ELF-1 (cell line): Measurements from ENCODE around the gene HECTD4.
"Not testable (repeated sequence)": the region's sequence is repeated elsewhere in the genome, so short reads cannot be mapped to it uniquely, and the experiment has no call there.

Experiments used
- DNase-seq: peaks from one replicate; pipeline ENCODE4 v3.0.0-alpha.2; 2016; ENCODE audit warnings: low read depth, low spot score

Gene HECTD4

DNA sequence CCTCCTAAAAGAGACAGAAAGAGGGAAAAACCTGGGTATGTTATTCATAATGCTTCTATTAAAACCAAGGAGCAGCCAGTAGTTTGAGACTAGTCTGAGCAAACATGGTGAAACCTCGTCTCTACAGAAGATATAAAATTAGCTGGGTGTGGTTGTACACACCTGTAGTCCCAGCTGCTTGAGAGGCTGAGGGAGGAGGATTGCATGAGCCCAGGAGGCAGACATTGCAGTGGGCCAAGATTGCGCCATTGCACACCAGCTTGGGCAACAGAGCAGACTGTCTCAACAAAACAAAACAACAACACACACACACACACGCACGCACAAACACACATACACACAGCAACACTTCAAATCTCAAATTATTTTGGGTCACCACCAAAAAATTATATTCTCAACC, 27.8 kb downstream of the HECTD4 start:
- DNase-seq: no peak

DNA sequence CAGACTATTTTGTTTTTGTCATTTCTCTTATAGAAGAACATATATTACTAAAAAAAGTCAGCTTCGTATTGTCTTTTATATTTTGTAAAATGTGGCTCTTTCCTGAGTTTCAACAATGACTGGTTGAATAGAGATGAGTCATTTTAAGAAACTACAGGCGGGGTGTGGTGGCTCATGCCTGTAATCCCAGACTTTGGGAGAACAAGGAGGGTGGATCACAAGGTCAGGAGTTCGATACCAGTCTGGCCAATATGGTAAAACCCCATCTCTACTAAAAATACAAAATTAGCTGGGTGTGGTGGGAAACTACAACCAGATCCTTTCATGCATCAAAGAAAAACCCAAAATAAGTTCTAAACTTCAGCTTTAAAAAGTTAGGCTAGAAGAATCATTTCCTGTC, 28.8 kb downstream of the HECTD4 start:
- no peak for DNase-seq

DNA sequence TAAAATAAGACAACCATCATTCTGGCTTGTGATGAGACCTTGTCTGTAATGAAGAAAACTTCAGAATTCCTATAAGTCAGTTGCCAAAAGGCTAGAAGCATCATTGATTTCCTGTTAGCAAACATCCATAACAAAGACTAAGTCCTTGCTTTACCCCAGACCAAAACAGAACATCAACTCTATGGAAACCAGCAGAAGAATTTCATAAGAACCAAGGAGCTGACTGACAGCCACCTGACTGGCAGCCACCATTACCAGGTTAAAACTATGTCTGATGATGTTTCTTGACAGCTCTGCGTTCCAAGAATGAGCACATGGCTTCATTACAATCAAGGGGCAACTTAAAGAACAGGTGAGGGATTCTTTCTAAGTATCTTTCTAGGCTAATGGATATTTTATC, 29.3 kb downstream of the HECTD4 start:
- no peak for DNase-seq

DNA sequence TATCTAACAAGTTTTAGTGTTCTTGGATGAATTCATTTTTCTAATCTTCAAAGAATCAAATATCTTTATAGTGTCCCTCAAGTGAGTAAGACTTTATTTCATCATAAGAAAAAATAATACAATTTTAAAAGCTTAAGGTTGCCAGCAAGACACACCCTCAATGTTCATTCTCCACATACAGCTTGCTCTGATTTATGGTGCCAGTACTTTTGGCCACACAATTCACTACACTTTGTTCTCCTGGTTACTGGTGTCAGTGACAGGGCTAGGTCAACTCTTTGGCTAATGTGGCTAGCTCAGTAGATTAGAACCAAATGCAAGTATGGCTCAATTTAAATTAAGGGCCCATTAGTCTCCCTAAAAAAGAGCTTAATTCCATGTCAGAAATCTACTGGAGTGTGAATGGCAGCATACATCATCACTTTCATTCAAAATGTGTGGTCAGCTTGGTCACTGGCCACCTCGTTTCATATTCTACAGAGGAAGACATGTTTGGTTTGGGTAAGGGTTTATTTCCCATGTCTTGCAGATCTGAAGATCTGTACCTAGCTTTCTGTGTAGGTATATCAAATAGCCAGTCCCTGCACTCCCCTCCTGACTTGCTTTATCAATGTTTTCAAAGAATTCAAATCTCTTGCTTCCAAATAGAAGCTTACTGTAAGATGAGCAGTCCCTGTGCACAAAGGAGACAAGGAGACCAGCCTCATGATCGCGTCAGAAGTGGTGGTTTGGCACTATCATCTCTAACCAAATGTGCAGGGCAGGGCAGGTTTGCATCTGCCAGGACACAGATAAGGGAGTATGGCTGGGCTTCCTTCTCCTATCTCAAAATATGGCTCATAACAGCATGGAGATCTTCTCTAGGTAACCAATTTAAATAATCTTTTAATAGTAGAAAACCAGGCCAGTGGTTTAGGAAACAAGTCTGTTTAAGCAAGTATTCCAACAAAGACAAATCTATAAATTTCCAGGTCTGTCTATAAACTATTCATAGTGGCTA, 31.3 kb downstream of the HECTD4 start:
- no peak for DNase-seq

GRCh38 chr12:112349431-112349830, 32.8 kb downstream of the HECTD4 start:
- no peak for DNase-seq

DNA sequence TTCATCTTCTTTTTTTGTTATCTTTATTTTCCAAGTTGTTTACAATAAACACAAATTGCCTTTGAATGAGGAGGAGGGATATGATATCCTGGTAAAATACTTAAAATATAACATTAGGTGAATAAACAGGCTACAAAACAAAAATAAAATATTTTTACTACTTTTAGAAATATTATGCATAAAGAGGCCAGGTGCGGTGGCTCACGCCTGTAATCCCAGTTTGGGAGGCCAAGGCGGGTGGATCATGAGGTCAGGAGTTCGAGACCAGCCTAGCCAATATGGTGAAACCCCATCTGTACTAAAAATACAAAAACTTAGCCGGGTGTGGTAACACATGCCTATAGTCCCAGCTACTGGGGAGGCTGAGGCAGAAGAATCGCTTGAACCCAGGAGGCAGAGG, 33.3 kb downstream of the HECTD4 start:
- DNase-seq: not testable (repeated sequence)

DNA sequence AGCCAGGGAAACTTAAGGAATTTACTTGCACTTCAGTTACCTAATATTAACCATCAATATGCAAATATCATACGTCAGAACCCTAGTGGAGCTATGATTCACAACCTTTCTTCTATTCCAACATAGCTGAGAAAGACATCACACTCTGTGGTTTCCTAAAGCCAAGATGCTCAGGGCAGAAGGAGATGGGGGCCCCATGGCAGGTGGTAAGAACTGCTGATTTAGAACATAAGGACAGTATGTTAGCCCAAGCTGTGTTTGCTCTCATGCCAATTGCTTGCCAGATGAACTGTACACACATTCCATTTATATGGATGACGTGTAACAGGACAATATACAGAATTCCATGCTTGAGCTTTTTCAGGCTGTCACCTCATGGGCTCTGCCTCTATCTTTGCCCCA, 34.6 kb downstream of the HECTD4 start:
- DNase-seq: no peak

- DNase-seq: no peak
Observed at GRCh38 chr12:112346194-112346593, 36.0 kb downstream of the HECTD4 start.

DNA sequence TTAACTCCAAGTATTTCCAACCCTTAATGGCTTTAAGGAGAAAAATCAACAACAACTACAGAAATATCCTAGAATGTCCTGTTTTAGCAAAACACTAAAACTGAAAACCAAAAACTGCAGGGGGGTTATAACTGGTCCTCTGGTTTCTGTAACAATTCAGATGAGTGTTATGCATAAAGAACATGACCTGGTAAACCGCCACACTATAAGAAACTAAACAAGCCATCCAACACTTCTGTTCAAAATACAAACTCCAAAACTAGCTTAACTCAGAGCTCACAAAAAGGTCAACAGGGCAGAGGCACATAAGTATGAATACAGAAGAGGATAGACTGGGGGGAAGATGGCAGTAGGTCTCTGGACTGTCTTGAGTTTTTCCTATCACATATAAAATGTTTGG, 38.0 kb downstream of the HECTD4 start:
- DNase-seq: no peak

- DNase-seq: no peak
Observed at GRCh38 chr12:112342587-112342986, 39.6 kb downstream of the HECTD4 start.

DNA sequence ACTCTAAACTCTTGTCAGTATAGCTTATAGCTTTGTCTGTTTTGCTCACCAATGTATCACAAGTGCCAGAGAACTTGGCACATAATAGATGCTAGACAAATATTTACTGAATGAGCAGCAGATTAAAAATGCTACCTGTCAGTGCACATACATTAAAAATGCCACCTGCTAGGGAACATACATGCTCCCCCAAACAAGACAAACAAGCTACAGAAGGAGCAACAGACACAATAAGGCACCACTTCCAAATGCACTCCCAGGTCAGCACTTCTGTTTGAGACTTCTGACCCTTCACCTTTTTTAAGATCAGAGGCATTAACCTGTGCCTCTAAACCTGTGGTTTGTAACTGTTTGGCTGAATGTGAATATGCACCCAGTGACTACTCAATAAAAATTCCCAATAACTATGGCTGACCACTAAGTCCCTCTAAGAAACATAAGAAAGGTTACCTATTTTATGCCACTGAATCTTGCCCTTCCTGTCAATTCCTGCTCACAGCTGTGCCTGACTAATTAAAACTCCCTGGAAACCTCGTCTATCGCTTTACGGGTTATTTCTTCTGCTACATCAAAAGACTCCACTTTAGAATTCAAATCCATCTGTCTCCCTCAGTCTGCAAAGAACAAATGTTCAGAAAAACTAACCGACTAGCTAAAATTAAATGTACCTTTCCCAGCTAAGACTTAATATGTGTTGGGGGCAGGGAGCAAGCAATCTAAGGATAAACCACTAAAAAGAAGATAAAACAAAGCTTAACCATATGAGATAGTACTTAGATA, 41.0 kb downstream of the HECTD4 start:
- no peak for DNase-seq

DNA sequence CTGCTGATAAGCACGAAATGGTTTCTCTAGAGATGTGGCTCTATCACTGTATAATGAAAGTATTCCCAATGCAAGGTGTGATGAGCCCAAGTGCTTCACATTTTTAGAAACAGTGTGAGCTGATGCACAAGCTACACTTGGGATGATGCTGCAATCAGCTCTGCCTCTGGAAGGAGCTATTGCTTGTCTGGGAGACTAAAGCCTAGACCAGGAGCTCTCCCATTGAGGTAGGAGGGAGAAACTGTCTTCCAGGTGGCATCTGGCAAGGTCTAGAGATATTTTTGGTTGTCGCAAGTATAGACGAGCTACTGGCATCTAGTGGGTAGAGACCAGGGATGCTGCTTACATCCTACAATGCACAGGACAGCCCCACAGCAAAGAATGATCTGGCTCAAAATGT, 42.0 kb downstream of the HECTD4 start:
- no peak for DNase-seq

DNA sequence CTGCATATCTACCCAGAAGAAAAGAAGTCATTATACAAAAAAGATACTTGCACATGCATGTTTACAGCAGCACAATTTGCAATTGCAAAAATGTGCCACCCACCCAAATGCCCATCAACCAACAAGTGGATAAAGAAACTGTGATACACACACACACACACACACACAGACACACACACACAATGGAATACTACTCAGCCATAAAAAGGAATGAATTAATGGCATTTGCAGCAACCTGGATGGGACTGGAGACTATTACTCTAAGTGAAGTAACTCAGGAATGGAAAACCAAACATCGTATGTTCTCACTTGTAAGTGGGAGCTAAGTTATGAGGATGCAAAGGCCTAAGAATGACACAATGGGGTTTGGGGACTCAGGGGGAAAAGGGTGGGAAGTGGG, 47.2 kb downstream of the HECTD4 start:
- DNase-seq: not testable (repeated sequence)

DNA sequence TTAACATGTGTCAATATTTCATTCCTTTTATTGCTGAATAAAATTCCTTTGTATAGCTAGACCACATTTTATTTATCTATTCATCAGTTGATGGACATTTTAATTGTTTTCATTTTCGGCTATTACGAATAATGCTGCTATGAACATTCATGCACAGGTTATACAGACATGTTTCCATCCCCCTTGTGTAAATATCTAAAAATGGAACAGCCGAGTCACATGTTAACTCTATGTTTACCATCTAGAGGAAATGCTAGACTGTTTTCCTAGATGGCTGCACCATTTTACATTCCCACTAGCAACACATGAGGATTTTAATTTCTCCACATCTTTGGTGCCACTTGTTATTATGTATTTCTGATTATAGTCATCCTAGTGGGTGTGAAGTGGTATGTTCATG, 49.2 kb downstream of the HECTD4 start:
- no peak for DNase-seq

DNA sequence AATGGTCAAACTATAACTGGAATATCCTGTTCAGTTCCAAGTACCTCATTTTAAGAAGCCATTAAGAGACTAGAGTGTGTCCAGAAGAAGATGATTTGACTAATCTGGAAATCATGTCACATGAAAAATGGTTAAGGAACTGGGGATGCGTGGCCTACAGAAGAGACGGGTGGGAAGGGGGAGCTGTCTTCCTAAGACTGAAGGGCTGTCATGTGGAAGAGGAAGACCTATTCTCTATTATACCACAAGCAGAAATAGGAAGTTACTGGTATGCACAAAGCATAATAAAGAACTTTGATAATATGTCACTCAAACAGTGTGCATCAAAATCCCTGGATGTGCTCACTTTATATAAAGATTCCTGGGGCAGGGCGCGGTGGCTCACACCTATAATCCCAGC, 50.3 kb downstream of the HECTD4 start:
- DNase-seq: no peak

- DNase-seq: no peak
Observed at GRCh38 chr12:112330706-112331105, 51.5 kb downstream of the HECTD4 start.

GRCh38 chr12:112328456-112329124, 53.6 kb downstream of the HECTD4 start:
- DNase-seq: no peak

- DNase-seq: no peak
Observed at GRCh38 chr12:112327209-112327938, 54.9 kb downstream of the HECTD4 start.

DNA sequence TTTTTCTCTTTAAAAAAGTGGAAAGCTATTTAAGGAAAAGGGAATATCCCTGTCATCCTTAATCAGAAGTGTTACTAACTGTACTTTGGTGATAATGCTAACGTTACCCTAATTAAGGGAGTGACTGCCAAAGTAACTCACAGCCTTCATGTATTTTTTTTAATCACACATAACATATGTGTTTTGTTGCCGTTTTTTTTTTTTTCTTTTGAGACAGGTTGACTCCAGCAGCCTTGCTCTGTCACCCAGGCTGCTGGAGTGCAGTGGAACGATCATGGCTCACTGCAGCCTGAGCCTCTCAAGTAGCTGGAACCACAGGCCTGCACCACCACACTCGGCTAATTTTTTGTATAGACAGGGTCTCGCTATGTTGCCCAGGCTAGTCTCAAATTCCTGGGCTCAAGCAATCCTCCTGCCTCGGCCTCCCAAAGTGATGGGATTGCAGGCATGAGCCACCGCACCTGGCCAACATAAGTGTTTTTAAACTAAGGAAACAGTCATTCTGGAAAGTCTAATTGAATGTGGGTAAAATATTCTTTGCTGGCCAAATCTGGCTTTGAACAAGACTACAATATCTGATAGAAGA, 56.5 kb downstream of the HECTD4 start:
- no peak for DNase-seq

DNA sequence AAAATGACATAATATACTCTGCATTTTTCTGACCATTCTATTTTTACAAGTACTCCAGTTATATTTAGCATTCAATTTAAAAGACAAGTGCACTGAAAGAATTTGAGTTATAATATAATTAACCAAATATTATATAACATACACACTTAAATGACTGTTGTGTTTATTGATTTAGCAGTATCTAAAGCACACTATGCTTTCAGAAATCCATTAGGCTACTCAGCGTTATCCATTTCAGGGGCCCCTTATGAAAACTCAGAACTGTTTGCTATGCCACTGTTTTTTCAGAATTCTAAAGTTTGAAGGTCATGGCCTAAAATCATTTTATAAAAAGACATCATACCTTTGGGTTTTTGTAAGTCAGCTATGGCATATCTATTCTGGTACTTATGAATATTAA, 57.1 kb downstream of the HECTD4 start:
- DNase-seq: no peak

DNA sequence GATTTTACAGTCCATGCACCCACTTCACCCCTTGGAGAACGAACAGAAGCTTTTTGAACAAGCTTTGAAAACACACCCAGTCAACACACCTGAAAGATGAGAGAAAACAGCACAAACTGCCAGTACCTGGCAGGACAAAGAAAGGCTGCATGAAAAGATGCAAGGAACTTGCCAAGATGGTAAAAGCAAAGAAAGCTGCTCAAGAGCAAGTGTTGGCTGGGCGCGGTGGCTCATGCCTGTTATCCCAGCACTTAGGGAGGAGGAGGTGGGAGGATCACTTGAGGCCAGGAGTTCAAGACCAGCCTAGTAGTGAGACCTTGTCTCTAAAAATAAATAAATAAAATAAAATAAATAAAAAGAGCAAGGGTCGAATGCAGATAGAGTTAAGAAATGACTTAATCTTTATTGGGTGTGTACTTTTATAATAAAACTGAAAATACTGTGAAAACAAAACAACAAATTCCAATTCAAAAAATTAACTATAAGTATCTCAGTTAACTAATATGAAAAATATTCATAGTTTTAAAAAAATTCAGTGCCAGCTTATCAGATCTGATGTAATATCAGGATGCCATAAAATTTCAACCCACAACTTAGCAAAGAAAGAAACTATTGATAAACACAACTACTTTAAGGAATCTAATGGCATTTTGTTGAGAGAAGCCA, 59.2 kb downstream of the HECTD4 start:
- no peak for DNase-seq
